ACC112 (cell line): ENCODE data around the gene STX3.

Experiments
- H2AFZ ChIP-seq: fragments of 200-600 bp; sonication (generic); one replicate; pipeline ENCODE4 v1.6.0; 2017; ENCODE audit warnings: antibody characterized with exemption, low read length; ENCODE audit not compliant: unreplicated experiment
- H3K27ac ChIP-seq: fragments of 200-600 bp; sonication (generic); 2 replicates; pipeline ENCODE4 v1.5.1; 2014; ENCODE audit warnings: low read depth, mild to moderate bottlenecking, antibody characterized with exemption, low read length, moderate library complexity
- H3K27me3 ChIP-seq: fragments of 200-600 bp; sonication (generic); 2 replicates; pipeline ENCODE4 v1.6.1; 2014; ENCODE audit warnings: mild to moderate bottlenecking, antibody characterized with exemption, low read length, moderate library complexity, mixed read lengths; ENCODE audit not compliant: insufficient read depth
- H3K36me3 ChIP-seq: fragments of 200-600 bp; sonication (generic); 2 replicates; pipeline ENCODE4 v1.6.1; 2016; ENCODE audit warnings: mild to moderate bottlenecking, antibody characterized with exemption, low read length, moderate library complexity, mixed read lengths; ENCODE audit not compliant: insufficient read depth
- H3K4me1 ChIP-seq: fragments of 200-600 bp; sonication (generic); one replicate; pipeline ENCODE4 v1.6.1; 2016; ENCODE audit warnings: low read length, mixed read lengths; ENCODE audit not compliant: insufficient read depth, unreplicated experiment, control insufficient read depth
- H3K4me3 ChIP-seq: fragments of 200-600 bp; sonication (generic); 2 replicates; pipeline ENCODE4 v1.5.1; 2014; ENCODE audit warnings: mild to moderate bottlenecking, low read depth, low read length
- H3K79me2 ChIP-seq: fragments of 200-600 bp; sonication (generic); one replicate; pipeline ENCODE4 v1.6.0; 2016; ENCODE audit warnings: low read length; ENCODE audit not compliant: control insufficient read depth, unreplicated experiment, insufficient read depth

Gene STX3

DNA sequence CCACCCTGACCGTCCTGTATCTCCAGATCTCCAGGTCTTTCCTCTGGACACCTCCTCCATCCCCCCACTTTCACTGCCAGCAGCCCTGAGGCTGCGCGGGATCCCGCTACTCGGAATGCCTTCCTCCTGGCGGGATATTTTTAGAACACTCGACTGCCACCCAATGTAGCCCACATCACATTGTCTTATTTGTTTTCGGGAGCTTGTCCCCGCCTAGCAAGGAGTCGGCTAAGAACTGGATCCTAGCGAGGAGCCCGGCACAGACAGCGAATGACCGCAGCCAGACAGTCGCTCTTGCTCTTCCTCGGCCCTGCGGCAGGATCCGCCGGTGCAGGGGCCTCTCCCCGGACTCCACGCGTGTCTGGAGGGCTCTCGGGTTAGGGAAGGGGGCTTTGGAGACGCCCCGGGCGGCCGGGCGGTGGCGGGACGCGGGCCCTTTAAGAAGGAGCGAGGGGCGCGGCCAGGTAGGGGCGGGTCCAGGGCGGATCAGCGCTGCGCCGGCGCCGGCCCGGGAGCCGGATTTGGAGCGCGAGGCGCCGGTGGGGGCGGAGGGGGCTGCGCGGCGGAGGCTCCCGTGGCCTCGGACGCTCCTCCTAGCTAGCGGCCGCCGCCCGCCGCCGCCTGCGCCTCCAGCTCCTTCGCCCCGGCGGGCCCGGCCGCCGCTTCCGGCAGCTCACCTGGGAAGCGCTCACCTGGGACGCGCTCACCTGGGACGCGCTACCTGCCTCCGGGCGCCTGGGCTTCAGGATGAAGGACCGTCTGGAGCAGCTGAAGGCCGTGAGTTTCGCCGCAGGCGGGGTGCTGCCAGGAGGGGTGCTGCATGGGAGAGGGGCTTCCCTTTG lies at the start of gene STX3:
STX3 (plus strand) TSS at position 518 of the 842 bp plus-strand sequence; CDS start at position 748, 230 bp downstream.
- Histone ChIP-seq H3K4me1 (peaks cover 16% of the 10 kb centered on the region), H2AFZ (peak within 1 kb of the TSS; percentile 84), H3K27ac (peak within 1 kb of the TSS; percentile 72), H3K4me3 (peak within 1 kb of the TSS; percentile 75), H3K27me3 (no peaks in the 10 kb centered on the region), H3K36me3 (no peaks in the 10 kb centered on the region), H3K79me2 (peaks cover 43% of the 10 kb centered on the region)

DNA sequence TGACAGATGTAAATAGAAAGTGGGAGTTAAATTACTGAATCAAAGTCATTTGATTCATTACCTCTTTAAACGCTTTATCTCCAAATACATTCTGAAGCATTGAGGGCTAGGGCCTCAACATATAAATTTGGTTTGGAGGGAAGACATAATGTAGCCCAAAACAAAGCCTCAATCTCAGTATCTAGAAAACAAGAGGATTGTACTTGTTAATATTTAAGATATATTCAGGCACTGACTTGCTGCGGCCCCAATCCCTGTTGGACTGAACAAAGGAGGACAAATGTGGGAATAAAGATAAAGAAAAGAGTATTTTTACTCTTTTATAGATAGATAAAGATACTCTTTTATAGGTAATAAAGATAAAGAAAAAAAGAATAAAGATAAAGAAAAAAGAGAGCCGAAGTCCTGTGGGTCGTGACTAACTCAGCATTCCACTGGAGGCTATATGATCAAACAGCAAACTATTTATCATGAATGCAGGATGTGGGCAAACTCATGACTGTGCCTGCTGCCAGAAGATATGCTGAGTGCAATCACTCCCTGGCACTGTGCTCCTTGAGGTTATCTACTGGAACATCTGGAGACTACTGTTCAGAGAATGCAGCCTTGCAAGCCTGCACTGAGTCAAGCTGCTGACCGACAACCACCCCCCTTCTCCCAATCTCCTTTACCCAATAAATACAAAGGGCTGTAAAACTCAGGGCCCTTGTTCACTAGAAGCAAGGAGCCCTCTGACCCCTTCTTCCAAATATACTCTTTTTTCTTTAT lies 48.5 kb upstream of the STX3 start:
- peak overlapping the region; percentile 69 for H3K27ac ChIP-seq
- no peaks in the 10 kb centered on the region for H3K27me3 ChIP-seq
- H3K36me3 ChIP-seq = no peaks in the 10 kb centered on the region
- H3K4me1 ChIP-seq = peaks cover 28% of the 10 kb centered on the region
- no peaks in the 10 kb centered on the region for H3K79me2 ChIP-seq
- H3K4me3 ChIP-seq = no peak overlapping the region
- H2AFZ ChIP-seq = no peak overlapping the region

DNA sequence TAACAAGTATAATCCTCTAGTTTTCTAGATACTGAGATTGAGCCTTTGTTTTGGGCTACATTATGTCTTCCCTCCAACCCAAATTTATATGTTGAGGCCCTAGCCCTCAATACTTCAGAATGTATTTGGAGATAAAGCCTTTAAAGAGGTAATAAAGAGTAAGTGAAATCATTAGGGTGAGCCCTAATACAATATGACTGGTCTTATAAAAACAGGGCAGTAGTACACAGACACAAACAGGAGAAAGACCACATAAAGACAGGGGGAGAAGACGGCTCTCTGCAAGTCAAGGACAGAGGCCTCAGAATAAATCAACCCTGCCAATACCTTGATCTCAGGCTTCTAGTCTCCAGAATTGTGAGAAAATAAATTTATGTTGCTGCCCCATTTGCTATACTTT lies 47.8 kb upstream of the STX3 start:
- no peaks in the 10 kb centered on the region for H3K27me3 ChIP-seq
- peaks cover 28% of the 10 kb centered on the region for H3K4me1 ChIP-seq
- no peak overlapping the region for H2AFZ ChIP-seq
- H3K4me3 ChIP-seq = no peak overlapping the region
- no peaks in the 10 kb centered on the region for H3K79me2 ChIP-seq
- H3K36me3 ChIP-seq = no peaks in the 10 kb centered on the region
- peak overlapping the region; percentile 51 for H3K27ac ChIP-seq

DNA sequence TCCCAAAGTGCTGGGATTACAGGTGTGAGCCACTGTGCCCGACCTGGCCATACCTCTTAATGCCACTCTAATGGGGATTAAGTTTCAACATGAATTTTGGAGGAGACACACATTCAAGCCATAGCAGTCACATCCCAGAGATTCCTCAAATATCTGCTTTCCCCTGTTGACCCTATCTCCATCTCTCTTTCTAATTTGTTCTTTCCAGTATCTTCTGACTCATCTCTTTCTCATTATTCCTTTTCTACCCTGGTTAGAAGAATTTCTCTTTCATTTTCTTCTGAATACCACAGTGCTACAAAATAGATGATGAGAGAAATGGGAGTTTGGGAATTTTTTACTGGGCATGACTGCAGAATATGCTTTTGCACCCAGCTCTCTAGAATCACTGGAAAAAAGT lies 46.6 kb upstream of the STX3 start:
- Histone ChIP-seq H3K27ac (no peak overlapping the region), H2AFZ (no peak overlapping the region), H3K4me1 (peaks cover 28% of the 10 kb centered on the region), H3K4me3 (peak overlapping the region; percentile 34; the same call in 1 of the 2 replicates), H3K79me2 (no peaks in the 10 kb centered on the region), H3K27me3 (no peaks in the 10 kb centered on the region), H3K36me3 (no peaks in the 10 kb centered on the region)

DNA sequence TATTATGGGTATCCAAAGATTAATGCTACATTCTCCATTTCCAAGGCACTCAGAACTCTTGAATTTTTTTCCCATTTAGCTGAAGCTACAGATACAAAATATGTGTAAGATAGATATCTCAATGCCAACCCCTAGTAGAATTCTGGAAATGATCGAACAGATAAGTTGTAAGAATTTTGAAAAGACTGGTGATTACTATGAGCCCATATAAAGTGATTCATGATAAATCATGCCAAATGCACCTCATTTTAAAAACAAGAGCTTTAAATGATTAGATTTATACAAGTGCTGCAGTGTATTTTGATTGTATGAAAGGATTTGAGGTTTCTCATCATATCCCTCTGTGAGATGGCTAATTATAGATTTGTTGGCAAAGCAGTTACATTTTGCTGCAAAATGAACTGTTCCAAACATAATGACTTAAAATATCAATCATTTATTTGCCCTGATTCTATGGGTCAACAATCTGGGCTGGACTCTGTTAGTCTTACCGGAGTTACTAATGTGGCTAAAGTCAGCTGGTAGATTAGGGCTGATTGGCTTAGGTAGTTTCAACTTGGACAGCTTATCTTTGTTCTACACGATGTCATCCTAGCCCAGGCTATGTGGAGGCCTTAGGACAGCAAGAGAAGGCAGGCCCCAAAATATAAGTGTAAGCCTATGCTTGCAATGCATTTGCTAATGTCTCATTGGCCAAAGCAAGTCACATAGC lies 44.9 kb upstream of the STX3 start:
- peak overlapping the region; percentile 71 for H2AFZ ChIP-seq

DNA sequence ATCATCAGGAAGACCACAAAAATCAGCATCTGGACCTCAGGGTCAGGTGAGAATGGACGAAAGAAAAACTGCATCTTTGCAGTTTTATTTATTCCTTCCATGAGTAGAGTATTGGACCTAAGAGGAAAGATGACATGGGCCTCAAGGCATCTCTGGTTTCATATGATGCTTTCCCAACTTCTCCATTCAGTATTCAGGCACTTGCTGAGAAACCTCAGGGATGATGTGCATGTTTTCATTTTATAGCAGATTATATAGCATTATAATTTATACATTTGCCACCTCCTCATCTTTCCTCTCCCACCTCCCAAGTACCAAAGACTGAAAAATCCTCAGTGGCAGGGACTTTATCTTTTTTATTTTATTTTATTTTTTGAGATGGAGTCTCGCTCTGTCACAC lies 41.4 kb upstream of the STX3 start, which contains the start of gene OR10V1:
OR10V1 (minus strand) TSS at position 101 of the 400 bp plus-strand sequence; CDS start at position 101, 0 bp downstream.
- H3K79me2 ChIP-seq = no peaks in the 10 kb centered on the region
- H3K27ac ChIP-seq = no peak within 1 kb of the TSS
- H2AFZ ChIP-seq = no peak within 1 kb of the TSS
- peaks cover 36% of the 10 kb centered on the region for H3K27me3 ChIP-seq
- peaks cover 11% of the 10 kb centered on the region for H3K4me1 ChIP-seq
- H3K36me3 ChIP-seq = no peaks in the 10 kb centered on the region
- no peak within 1 kb of the TSS for H3K4me3 ChIP-seq

More for the DNA sequence above, 44.9 kb upstream of the STX3 start:
- Histone ChIP-seq H3K4me1 (peaks cover 28% of the 10 kb centered on the region), H3K36me3 (no peaks in the 10 kb centered on the region), H3K27ac (no peak overlapping the region), H3K27me3 (peaks cover 9% of the 10 kb centered on the region), H3K79me2 (no peaks in the 10 kb centered on the region), H3K4me3 (no peak overlapping the region)

DNA sequence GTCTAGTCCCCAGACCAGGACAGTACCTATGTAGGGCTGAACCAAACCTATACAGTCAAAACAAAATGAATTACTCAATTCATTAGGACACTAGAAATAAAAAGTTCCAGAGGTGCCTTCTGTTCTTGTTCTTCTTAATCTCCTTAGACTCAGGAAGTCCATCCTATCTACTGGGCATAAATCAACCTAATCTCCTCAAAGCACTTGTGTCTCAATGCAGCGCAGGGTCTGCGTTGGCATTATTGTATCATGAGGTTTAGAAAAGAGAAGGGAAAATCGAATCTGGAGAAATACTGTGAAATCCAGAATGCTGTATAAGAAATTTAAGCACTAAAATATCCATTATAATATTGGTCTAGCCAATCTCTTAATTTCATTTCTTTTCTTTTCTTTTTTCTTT lies 39.1 kb upstream of the STX3 start:
- H3K4me1 ChIP-seq = no peaks in the 10 kb centered on the region

DNA sequence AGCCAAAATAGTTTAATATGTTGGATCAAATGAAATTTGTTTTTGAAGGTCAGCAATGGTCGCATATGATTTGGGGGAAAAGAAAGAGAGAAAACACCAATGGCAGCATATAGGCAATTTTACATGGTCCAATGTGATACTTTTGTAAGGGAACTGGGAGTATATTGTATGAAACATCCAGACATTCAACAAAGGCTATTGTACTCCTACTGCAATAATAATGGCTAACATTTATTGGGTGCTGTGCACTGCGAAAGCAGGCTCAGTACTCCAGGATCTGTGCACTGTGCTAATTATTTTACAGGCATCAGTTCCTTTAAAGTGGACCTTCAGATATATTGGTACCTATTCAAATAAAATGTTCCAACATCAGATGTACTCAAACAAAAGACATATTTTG lies 35.6 kb upstream of the STX3 start:
- Histone ChIP-seq H2AFZ (no peak overlapping the region), H3K27ac (no peak overlapping the region), H3K4me3 (no peak overlapping the region), H3K36me3 (no peaks in the 10 kb centered on the region), H3K79me2 (no peaks in the 10 kb centered on the region), H3K27me3 (peaks cover 68% of the 10 kb centered on the region), H3K4me1 (no peaks in the 10 kb centered on the region)

More for the DNA sequence above, 39.1 kb upstream of the STX3 start:
- no peaks in the 10 kb centered on the region for H3K79me2 ChIP-seq
- no peak overlapping the region for H3K27ac ChIP-seq
- no peaks in the 10 kb centered on the region for H3K36me3 ChIP-seq
- peaks cover 58% of the 10 kb centered on the region for H3K27me3 ChIP-seq
- no peak overlapping the region for H2AFZ ChIP-seq
- H3K4me3 ChIP-seq = no peak overlapping the region

DNA sequence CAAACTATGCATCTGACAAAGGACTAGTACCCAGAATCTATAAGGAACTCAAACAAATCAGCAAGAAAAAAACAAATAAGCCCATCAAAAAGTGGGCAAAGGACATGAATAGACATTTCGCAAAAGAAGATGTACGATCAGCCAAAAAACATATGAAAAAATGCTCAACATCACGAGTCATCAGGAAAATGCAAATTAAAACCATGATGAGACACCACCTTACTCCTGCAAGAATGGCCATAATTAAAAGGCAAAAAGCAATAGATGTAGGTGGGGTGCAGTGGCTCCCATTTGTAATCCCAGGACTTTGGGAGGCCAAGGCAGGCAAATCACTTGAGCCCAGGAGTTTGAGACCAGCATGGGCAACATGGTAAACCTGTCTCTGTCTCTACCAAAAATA lies 31.1 kb upstream of the STX3 start:
- Histone ChIP-seq H3K36me3 (no peaks in the 10 kb centered on the region), H2AFZ (no peak overlapping the region), H3K79me2 (no peaks in the 10 kb centered on the region), H3K27me3 (peaks cover 30% of the 10 kb centered on the region), H3K4me1 (no peaks in the 10 kb centered on the region), H3K27ac (no peak overlapping the region), H3K4me3 (no peak overlapping the region)

DNA sequence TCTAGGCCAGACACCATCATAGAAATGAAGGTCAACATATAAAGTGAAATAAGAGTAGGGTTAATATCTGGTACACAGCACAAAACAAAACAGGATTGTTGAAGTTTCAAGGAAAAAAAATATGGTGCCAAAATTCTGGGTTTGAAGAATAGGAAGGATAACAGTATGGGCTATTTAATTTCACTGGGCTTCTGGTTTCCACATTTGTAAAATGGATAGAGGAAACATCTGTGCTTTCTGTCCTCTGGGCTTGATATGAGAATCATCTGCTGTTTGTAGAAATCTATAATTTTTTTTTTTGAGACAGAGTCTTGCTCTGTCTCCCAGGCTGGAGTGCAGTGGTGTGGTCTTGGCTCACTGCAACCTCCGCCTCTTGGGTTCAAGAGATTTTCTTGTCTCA lies 27.8 kb upstream of the STX3 start:
- Histone ChIP-seq H2AFZ (no peak overlapping the region), H3K79me2 (no peaks in the 10 kb centered on the region), H3K4me3 (no peak overlapping the region), H3K4me1 (no peaks in the 10 kb centered on the region), H3K36me3 (no peaks in the 10 kb centered on the region), H3K27me3 (peaks cover under 1% of the 10 kb centered on the region; the same call in 1 of the 2 replicates), H3K27ac (no peak overlapping the region)
